Osteoblast (primary cell): ENCODE data around the gene TOMT. TPM values are rescaled to one million over a fixed set of nuclear protein-coding genes. Genes with fewer than 3 reads are reported as not detected.
"Not testable (repeated sequence)": the region's sequence is repeated elsewhere in the genome, so short reads cannot be mapped to it uniquely, and the experiment has no call there.

Experiments
- DNase-seq: peaks from one replicate; pipeline ENCODE4 v3.0.0; 2011; ENCODE audit warnings: low spot score, mixed read lengths; ENCODE audit not compliant: insufficient read length; ENCODE audit errors: missing footprints
- H2AFZ ChIP-seq: 2 replicates; pipeline ENCODE4 v1.6.0; 2011; ENCODE audit warnings: mild to moderate bottlenecking, low read length
- H3K27ac ChIP-seq: 2 replicates; pipeline ENCODE4 v1.5.1; 2011; ENCODE audit warnings: mild to moderate bottlenecking, low read depth, low read length, moderate library complexity
- H3K27me3 ChIP-seq: 2 replicates; pipeline ENCODE4 v1.6.0; 2012; ENCODE audit warnings: mild to moderate bottlenecking, control low read depth, inconsistent platforms, low read length, moderate library complexity; ENCODE audit not compliant: insufficient read depth
- H3K36me3 ChIP-seq: 2 replicates; pipeline ENCODE4 v1.5.1; 2011; ENCODE audit warnings: mild to moderate bottlenecking, low read length, control low read depth, moderate library complexity; ENCODE audit not compliant: insufficient read depth
- H3K4me1 ChIP-seq: 2 replicates; pipeline ENCODE4 v1.5.1; 2011; ENCODE audit warnings: mild to moderate bottlenecking, low read length, control low read depth, moderate library complexity; ENCODE audit not compliant: insufficient read depth
- H3K4me2 ChIP-seq: 2 replicates; pipeline ENCODE4 v1.6.0; 2011; ENCODE audit warnings: mild to moderate bottlenecking, low read length; ENCODE audit not compliant: insufficient read depth
- H3K4me3 ChIP-seq: fragments of 200-600 bp; sonication (generic); 3 replicates; pipeline ENCODE4 v1.5.1; 2012; ENCODE audit warnings: mild to moderate bottlenecking, low read length, inconsistent platforms; ENCODE audit not compliant: insufficient read depth
- H3K79me2 ChIP-seq: 2 replicates; pipeline ENCODE4 v1.6.0; 2012; ENCODE audit warnings: mild to moderate bottlenecking, low read length, control low read depth, inconsistent platforms; ENCODE audit not compliant: insufficient read depth
- H3K9me3 ChIP-seq: 2 replicates; pipeline ENCODE4 v1.5.1; 2011; ENCODE audit warnings: low read depth, low read length, control low read depth
- H4K20me1 ChIP-seq: 2 replicates; pipeline ENCODE4 v1.6.0; 2012; ENCODE audit warnings: mild to moderate bottlenecking, low read length, control low read depth; ENCODE audit not compliant: insufficient read depth
- total RNA-seq: library from RNA; depleted of rRNA; stranded (reverse); fragments of >200 nt; gene quantifications from 2 replicates; pipeline ENCODE4 v1.2.3, GENCODE V29; 2012
- TF ChIP-seq, protein P1 (sequence below): IDR thresholded peaks from 2 replicates; pipeline ENCODE4 v1.5.1; 2011; ENCODE audit warnings: mild to moderate bottlenecking, low read depth, low read length, moderate library complexity; ENCODE audit errors: extremely low read depth

Gene TOMT
- total RNA-seq, 1 donor: not detected

DNA sequence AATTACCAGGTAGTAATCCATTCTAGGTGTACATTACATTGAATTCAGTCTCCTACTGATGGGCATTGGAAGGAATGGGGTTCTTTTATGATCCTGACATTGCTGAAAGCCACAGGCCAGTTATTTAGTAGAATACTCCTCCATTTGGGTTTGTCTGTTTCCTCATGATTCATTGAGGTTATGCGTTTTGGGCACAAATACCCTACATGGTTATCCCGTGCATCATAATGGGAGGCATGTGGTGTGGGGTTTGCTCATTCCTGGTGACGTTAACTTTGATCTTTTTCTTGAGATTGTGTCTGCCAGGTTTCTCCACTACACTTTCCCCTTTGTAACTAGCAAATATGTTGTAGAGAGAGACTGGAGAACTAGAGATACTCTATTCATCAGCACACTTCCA lies 35.3 kb downstream of the TOMT start:
- H3K4me2 ChIP-seq: peak overlapping the region; percentile 68
- DNase-seq: peak; percentile 91
- peaks cover 49% of the 10 kb centered on the region for H3K4me1 ChIP-seq
- no peaks in the 10 kb centered on the region for H3K36me3 ChIP-seq
- no peaks in the 10 kb centered on the region for H3K9me3 ChIP-seq
- no peaks in the 10 kb centered on the region for H4K20me1 ChIP-seq
- TF ChIP-seq, protein P1, sequence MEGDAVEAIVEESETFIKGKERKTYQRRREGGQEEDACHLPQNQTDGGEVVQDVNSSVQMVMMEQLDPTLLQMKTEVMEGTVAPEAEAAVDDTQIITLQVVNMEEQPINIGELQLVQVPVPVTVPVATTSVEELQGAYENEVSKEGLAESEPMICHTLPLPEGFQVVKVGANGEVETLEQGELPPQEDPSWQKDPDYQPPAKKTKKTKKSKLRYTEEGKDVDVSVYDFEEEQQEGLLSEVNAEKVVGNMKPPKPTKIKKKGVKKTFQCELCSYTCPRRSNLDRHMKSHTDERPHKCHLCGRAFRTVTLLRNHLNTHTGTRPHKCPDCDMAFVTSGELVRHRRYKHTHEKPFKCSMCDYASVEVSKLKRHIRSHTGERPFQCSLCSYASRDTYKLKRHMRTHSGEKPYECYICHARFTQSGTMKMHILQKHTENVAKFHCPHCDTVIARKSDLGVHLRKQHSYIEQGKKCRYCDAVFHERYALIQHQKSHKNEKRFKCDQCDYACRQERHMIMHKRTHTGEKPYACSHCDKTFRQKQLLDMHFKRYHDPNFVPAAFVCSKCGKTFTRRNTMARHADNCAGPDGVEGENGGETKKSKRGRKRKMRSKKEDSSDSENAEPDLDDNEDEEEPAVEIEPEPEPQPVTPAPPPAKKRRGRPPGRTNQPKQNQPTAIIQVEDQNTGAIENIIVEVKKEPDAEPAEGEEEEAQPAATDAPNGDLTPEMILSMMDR: no peak
- H3K4me3 ChIP-seq: peak overlapping the region; percentile 20
- no peak overlapping the region for H2AFZ ChIP-seq
- H3K79me2 ChIP-seq: no peaks in the 10 kb centered on the region
- peak overlapping the region; percentile 94 for H3K27ac ChIP-seq
- no peaks in the 10 kb centered on the region for H3K27me3 ChIP-seq

DNA sequence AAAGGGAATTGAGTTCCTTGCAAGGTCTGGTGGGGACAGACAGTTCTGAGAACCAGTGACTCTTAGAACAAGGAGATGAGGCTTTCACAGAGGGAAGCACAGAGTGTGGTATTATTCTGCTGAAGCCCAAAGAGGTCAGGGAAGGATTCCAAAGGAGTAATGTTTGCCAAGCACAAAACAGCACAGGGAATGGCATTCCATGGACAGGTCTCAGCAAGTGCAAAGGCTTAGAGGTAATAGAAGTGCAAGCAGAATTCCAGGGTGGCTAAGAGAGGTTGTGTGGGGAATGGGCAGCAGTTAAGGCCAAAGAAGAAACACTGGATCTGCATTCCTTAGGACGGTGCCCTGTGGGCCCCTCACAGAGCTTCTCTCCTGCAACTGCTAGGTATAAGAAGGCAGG lies 36.4 kb downstream of the TOMT start:
- H3K79me2 ChIP-seq, H3K27me3 ChIP-seq, H3K36me3 ChIP-seq, H3K4me2 ChIP-seq, H3K4me3 ChIP-seq, H3K9me3 ChIP-seq, H4K20me1 ChIP-seq, DNase-seq: not testable (repeated sequence)
- H3K4me1 ChIP-seq: peaks cover 49% of the 10 kb centered on the region
- H2AFZ ChIP-seq: peak overlapping the region; percentile 4
- peak overlapping the region; percentile 94 for H3K27ac ChIP-seq

DNA sequence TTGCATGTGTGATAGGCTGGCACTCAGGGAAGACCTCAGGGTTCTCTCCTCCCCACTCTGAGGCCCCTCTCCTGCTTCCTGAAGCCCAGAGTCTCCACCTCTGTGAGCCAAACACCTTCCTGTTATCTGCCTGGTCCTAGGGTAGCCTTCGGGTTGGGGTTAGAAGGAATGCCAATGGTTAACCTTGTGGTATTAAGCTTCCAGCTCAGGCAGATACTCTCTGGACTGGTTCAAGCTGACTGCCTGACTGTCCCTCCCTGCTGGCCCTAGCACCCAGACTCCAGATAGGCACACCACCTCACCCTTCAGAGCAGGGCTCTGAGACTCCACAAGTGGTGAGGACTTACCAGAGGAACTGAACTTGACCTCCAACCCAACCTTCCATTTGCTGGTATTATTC lies 36.8 kb downstream of the TOMT start:
- Histone ChIP-seq H3K4me1 (peaks cover 49% of the 10 kb centered on the region), H3K27ac (peak overlapping the region; percentile 94)
- not testable (repeated sequence) for H3K4me3 ChIP-seq, H2AFZ ChIP-seq, H3K9me3 ChIP-seq, H3K79me2 ChIP-seq, H3K4me2 ChIP-seq, H3K36me3 ChIP-seq, H3K27me3 ChIP-seq, DNase-seq, H4K20me1 ChIP-seq

DNA sequence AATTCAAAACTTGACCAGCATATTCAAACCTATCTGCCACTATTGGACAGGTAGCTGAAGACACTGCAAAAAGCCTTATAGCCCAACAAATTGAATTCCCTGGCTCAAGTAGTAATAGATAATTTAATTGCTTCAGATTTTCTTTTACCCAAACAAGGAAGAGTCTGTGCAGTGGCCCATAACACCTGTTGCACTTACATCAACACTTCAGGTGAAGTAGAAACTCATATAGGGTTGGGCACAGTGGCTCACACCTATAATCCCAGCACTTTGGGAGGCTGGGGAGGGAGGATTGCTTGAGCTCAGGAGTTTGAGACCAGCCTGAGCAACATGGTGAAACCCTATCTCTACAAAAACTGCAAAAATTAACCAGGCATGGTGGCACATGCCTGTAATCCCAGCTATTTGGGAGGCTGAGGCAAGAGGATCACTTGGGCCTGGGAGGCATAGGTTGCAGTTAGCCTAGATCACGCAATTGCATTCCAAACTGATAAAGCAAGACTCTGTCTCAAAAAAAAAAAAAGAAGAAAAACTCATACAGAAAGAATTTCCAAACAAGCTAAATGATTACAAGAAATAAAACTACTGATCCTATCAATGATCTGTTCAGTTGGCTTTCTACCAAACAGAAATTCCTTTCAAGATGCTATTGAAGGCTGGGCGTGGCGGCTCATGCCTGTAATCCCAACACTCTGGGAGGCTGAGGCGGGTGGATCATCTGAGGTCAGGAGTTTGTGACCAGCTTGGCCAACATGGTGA lies 39.3 kb downstream of the TOMT start:
- TF ChIP-seq, protein P1: no peak
- Histone ChIP-seq H3K27ac (peak overlapping the region; percentile 90), H3K4me3 (no peak overlapping the region), H3K36me3 (no peaks in the 10 kb centered on the region), H3K79me2 (no peaks in the 10 kb centered on the region), H3K4me2 (no peak overlapping the region), H4K20me1 (no peaks in the 10 kb centered on the region), H2AFZ (no peak overlapping the region), H3K4me1 (peaks cover 45% of the 10 kb centered on the region), H3K27me3 (no peaks in the 10 kb centered on the region), H3K9me3 (no peaks in the 10 kb centered on the region)
- no peak for DNase-seq

DNA sequence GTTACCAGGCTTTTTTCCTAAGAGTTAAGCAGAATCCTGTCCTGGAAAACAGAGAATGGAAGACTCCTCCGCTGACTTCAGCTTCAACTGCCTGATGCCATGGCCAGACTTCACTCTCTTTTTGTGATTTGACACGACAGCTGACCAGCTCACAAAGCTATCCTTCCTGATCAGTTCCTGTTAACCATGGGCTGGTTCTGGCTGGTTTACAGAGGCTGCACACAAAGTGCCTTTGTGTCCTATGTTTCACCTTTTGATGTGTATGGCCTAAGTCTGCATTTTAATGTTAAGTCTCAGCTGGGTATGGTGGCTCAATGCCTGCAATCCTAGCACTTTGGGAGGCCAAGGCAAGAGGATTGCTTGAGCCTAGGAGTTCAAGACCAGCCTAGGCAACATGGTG lies 40.9 kb downstream of the TOMT start:
- Histone ChIP-seq H3K36me3 (no peaks in the 10 kb centered on the region), H3K9me3 (no peaks in the 10 kb centered on the region), H3K4me1 (peaks cover 29% of the 10 kb centered on the region), H2AFZ (peak overlapping the region; percentile 76), H3K27me3 (no peaks in the 10 kb centered on the region), H3K27ac (peak overlapping the region; percentile 15), H3K4me3 (no peak overlapping the region), H4K20me1 (no peaks in the 10 kb centered on the region), H3K4me2 (no peak overlapping the region), H3K79me2 (no peaks in the 10 kb centered on the region)
- DNase-seq: no peak
- TF ChIP-seq, protein P1: no peak
